HG03354 (cell line): ENCODE data around the gene NRP1.
"Not testable (repeated sequence)": the region's sequence is repeated elsewhere in the genome, so short reads cannot be mapped to it uniquely, and the experiment has no call there.

Experiments
- ATAC-seq: cut with Tn5 transposase; IDR thresholded peaks from one replicate; pipeline ENCODE4 v1.9.1; 2021; ENCODE audit warnings: mild to moderate bottlenecking; ENCODE audit not compliant: unreplicated experiment, poor library complexity, severe bottlenecking

NRP1 gene

GRCh38 chr10:33327751-33328150 lies 6.7 kb downstream of the NRP1 start:
- ATAC-seq, result no peak

- ATAC-seq, result no peak
Observed at GRCh38 chr10:33326933-33327332, 7.5 kb downstream of the NRP1 start.

- ATAC-seq, result no peak
Observed at GRCh38 chr10:33325929-33326328, 8.5 kb downstream of the NRP1 start.

- ATAC-seq, result no peak
Observed at GRCh38 chr10:33323721-33324120, 10.7 kb downstream of the NRP1 start.

- no peak for ATAC-seq
Observed at GRCh38 chr10:33321516-33321915, 13.0 kb downstream of the NRP1 start.

GRCh38 chr10:33320288-33320687 lies 14.2 kb downstream of the NRP1 start:
- no peak for ATAC-seq

GRCh38 chr10:33315891-33316290 lies 18.6 kb downstream of the NRP1 start:
- ATAC-seq, result no peak

- ATAC-seq, result no peak
Observed at GRCh38 chr10:33314811-33315561, 19.5 kb downstream of the NRP1 start.

- ATAC-seq, result no peak
Observed at GRCh38 chr10:33311640-33312039, 22.8 kb downstream of the NRP1 start.

- ATAC-seq, result no peak
Observed at GRCh38 chr10:33310853-33311252, 23.6 kb downstream of the NRP1 start.

GRCh38 chr10:33309406-33309805 lies 25.1 kb downstream of the NRP1 start:
- ATAC-seq, result no peak

GRCh38 chr10:33307835-33308234 lies 26.6 kb downstream of the NRP1 start:
- ATAC-seq, result no peak

GRCh38 chr10:33306701-33307519 lies 27.6 kb downstream of the NRP1 start:
- ATAC-seq, result no peak

GRCh38 chr10:33306126-33306525 lies 28.3 kb downstream of the NRP1 start:
- ATAC-seq, result no peak

GRCh38 chr10:33304423-33305225 lies 29.8 kb downstream of the NRP1 start:
- no peak for ATAC-seq

GRCh38 chr10:33303988-33304387 lies 30.5 kb downstream of the NRP1 start:
- no peak for ATAC-seq

- no peak for ATAC-seq
Observed at GRCh38 chr10:33302208-33302829, 32.1 kb downstream of the NRP1 start.

- no peak for ATAC-seq
Observed at GRCh38 chr10:33301097-33301789, 33.2 kb downstream of the NRP1 start.

GRCh38 chr10:33300544-33300943 lies 33.9 kb downstream of the NRP1 start:
- ATAC-seq, result not testable (repeated sequence)
